HL-60 (cell line): ENCODE data around the gene ZBTB47.

Experiments used
- CTCF ChIP-seq: IDR thresholded peaks from one replicate; pipeline ENCODE4 v1.5.1; 2011; ENCODE audit warnings: low read length, control low read depth, inconsistent platforms; ENCODE audit not compliant: insufficient read depth
- GABPA ChIP-seq: IDR thresholded peaks from 2 replicates; pipeline ENCODE4 v1.6.1; 2012; ENCODE audit warnings: low read depth
- POLR2AphosphoS5 ChIP-seq: IDR thresholded peaks from 2 replicates; pipeline ENCODE4 v1.6.1; 2012; ENCODE audit warnings: low read depth
- SPI1 ChIP-seq: IDR thresholded peaks from 2 replicates; pipeline ENCODE4 v1.6.1; 2012; ENCODE audit warnings: low read depth, mild to moderate bottlenecking, borderline replicate concordance
- TF ChIP-seq, protein P1 (sequence below): IDR thresholded peaks from 2 replicates; pipeline ENCODE4 v1.6.1; 2012; ENCODE audit warnings: low read depth; ENCODE audit not compliant: insufficient replicate concordance

GRCh38 chr3:42673082-42673481 is 19.6 kb downstream of the ZBTB47 start:
- TF ChIP-seq POLR2AphosphoS5 (no peak), CTCF (no peak), SPI1 (no peak), GABPA (no peak)
- TF ChIP-seq, protein P1, sequence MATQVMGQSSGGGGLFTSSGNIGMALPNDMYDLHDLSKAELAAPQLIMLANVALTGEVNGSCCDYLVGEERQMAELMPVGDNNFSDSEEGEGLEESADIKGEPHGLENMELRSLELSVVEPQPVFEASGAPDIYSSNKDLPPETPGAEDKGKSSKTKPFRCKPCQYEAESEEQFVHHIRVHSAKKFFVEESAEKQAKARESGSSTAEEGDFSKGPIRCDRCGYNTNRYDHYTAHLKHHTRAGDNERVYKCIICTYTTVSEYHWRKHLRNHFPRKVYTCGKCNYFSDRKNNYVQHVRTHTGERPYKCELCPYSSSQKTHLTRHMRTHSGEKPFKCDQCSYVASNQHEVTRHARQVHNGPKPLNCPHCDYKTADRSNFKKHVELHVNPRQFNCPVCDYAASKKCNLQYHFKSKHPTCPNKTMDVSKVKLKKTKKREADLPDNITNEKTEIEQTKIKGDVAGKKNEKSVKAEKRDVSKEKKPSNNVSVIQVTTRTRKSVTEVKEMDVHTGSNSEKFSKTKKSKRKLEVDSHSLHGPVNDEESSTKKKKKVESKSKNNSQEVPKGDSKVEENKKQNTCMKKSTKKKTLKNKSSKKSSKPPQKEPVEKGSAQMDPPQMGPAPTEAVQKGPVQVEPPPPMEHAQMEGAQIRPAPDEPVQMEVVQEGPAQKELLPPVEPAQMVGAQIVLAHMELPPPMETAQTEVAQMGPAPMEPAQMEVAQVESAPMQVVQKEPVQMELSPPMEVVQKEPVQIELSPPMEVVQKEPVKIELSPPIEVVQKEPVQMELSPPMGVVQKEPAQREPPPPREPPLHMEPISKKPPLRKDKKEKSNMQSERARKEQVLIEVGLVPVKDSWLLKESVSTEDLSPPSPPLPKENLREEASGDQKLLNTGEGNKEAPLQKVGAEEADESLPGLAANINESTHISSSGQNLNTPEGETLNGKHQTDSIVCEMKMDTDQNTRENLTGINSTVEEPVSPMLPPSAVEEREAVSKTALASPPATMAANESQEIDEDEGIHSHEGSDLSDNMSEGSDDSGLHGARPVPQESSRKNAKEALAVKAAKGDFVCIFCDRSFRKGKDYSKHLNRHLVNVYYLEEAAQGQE: no peak
